Coronary artery (tissue), 2 donors: ENCODE measurements around the gene PIK3CD.

Source experiments
- DNase-seq: peaks from one replicate; pipeline ENCODE4 v3.0.0-alpha.2; 2017; ENCODE audit warnings: low spot score
- H3K27ac ChIP-seq, 2 donors: fragments of 200-600 bp; sonication (generic); one replicate each; pipeline ENCODE4 v1.5.1; 2016 to 2019
- H3K4me3 ChIP-seq: fragments of 200-600 bp; sonication (generic); 2 replicates; pipeline ENCODE4 v1.5.1; 2016; ENCODE audit warnings: mild to moderate bottlenecking, moderate library complexity
- CTCF ChIP-seq: fragments of 200-600 bp; sonication (generic); IDR thresholded peaks from one replicate; pipeline ENCODE4 v1.5.1; 2019; ENCODE audit warnings: antibody characterized with exemption

PIK3CD gene

GRCh38 chr1:9605946-9606455 lies 45.5 kb upstream of the PIK3CD start:
- Histone ChIP-seq H3K4me3 (no peak overlapping the region), H3K27ac (no peak overlapping the region)
- TF ChIP-seq CTCF, result no peak
- no peak for DNase-seq

- H3K27ac ChIP-seq, result no peak overlapping the region
- no peak overlapping the region for H3K4me3 ChIP-seq
- no peak for TF ChIP-seq CTCF
- no peak for DNase-seq
These were observed 45.1 kb upstream of the PIK3CD start for GRCh38 chr1:9606458-9606857.

- no peak overlapping the region for H3K27ac ChIP-seq
- no peak overlapping the region for H3K4me3 ChIP-seq
- no peak for TF ChIP-seq CTCF
- DNase-seq, result no peak
These were observed 44.6 kb upstream of the PIK3CD start for GRCh38 chr1:9606948-9607347.

- no peak for TF ChIP-seq CTCF
- DNase-seq, result no peak
- Histone ChIP-seq H3K27ac (no peak overlapping the region), H3K4me3 (no peak overlapping the region)
These were observed 44.2 kb upstream of the PIK3CD start for GRCh38 chr1:9607352-9607751.

- H3K4me3 ChIP-seq, result no peak overlapping the region
- TF ChIP-seq CTCF, result no peak
- no peak overlapping the region for H3K27ac ChIP-seq
- DNase-seq, result no peak
These were observed 41.5 kb upstream of the PIK3CD start for GRCh38 chr1:9609998-9610397.

- no peak overlapping the region for H3K4me3 ChIP-seq
- TF ChIP-seq CTCF, result no peak
- no peak overlapping the region for H3K27ac ChIP-seq
- DNase-seq, result no peak
These were observed 41.0 kb upstream of the PIK3CD start for GRCh38 chr1:9610548-9610947.

- Histone ChIP-seq H3K27ac (no peak overlapping the region), H3K4me3 (no peak overlapping the region)
- no peak for DNase-seq
- no peak for TF ChIP-seq CTCF
These were observed 39.8 kb upstream of the PIK3CD start for GRCh38 chr1:9611716-9612115.
